SK-N-SH (cell line): ENCODE data around the gene USP47.

ENCODE experiments used
- CHD2 ChIP-seq: fragments of 150-350 bp; IDR thresholded peaks from 2 replicates; pipeline ENCODE4 v1.6.1; 2018; ENCODE audit warnings: low read length; ENCODE audit not compliant: partially characterized antibody
- CTCF ChIP-seq: fragments of 200-600 bp; sonication (generic); IDR thresholded peaks from 2 replicates; pipeline ENCODE4 v1.6.1; 2017; ENCODE audit warnings: antibody characterized with exemption, mild to moderate bottlenecking, moderate library complexity
- EP300 ChIP-seq, 2 experiments: IDR thresholded peaks; 2 replicates each; pipeline versions ENCODE4 v1.4.0 to v1.6.1; 2012; ENCODE audit warnings: borderline replicate concordance in 1 of 2, low read depth in 1 of 2, low read length in 1 of 2
- GABPA ChIP-seq: IDR thresholded peaks from 2 replicates; pipeline ENCODE4 v1.4.0; 2012; ENCODE audit warnings: low read depth, mild to moderate bottlenecking
- MAX ChIP-seq: IDR thresholded peaks from 2 replicates; pipeline ENCODE4 v1.4.0; 2012; ENCODE audit warnings: low read depth
- NFIC ChIP-seq: IDR thresholded peaks from 2 replicates; pipeline ENCODE4 v1.4.0; 2012; ENCODE audit warnings: borderline replicate concordance
- RCOR1 ChIP-seq: fragments of 150-350 bp; IDR thresholded peaks from 2 replicates; pipeline ENCODE4 v1.6.1; 2017; ENCODE audit warnings: antibody characterized with exemption, low read length
- SMC3 ChIP-seq: IDR thresholded peaks from 2 replicates; pipeline ENCODE4 v1.6.1; 2012; ENCODE audit warnings: low read depth, low read length, improper control_type of control experiment
- TAF1 ChIP-seq: IDR thresholded peaks from 2 replicates; pipeline ENCODE4 v1.6.1; 2012; ENCODE audit warnings: low read depth, mild to moderate bottlenecking, low read length, moderate library complexity, borderline replicate concordance
- YY1 ChIP-seq: IDR thresholded peaks from 2 replicates; pipeline ENCODE4 v1.4.0; 2012; ENCODE audit warnings: low read depth, mild to moderate bottlenecking

- TF ChIP-seq RCOR1: no peak
- TF ChIP-seq TAF1: no peak
- TF ChIP-seq CHD2: no peak
- no peak for TF ChIP-seq CTCF
- no peak for TF ChIP-seq YY1
- TF ChIP-seq GABPA: no peak
- no peak for TF ChIP-seq SMC3
- TF ChIP-seq EP300 (IDR thresholded peaks at IDR 0.05; ENCODE audit: borderline replicate concordance in 1 of 2, low read depth in 1 of 2, low read length in 1 of 2): no peak
- no peak for TF ChIP-seq MAX
- no peak for TF ChIP-seq NFIC
These were observed 42.6 kb downstream of the USP47 start for GRCh38 chr11:11884351-11884750.
